Duodenal mucosa (tissue), 2 donors: ENCODE measurements around the gene ABHD5.

Experiments
- H3K27ac ChIP-seq: one replicate; pipeline ENCODE4 v1.7.0; 2013; ENCODE audit warnings: low read depth, low read length
- H3K27me3 ChIP-seq, 2 donors: one replicate each; pipeline ENCODE4 v1.7.0; 2013; ENCODE audit warnings: low read length in 2 of 2, control low read depth in 1 of 2; ENCODE audit not compliant: insufficient read depth in 2 of 2, control insufficient read depth in 1 of 2
- H3K36me3 ChIP-seq, 2 donors: one replicate each; pipeline ENCODE4 v1.7.0; 2013; ENCODE audit warnings: low read length in 2 of 2, control low read depth in 1 of 2; ENCODE audit not compliant: insufficient read depth in 2 of 2, control insufficient read depth in 1 of 2
- H3K4me1 ChIP-seq, 2 donors: one replicate each; pipeline ENCODE4 v1.7.0; 2013; ENCODE audit warnings: low read length in 2 of 2, control low read depth in 1 of 2; ENCODE audit not compliant: insufficient read depth in 2 of 2, control insufficient read depth in 1 of 2
- H3K4me3 ChIP-seq, 2 donors: one replicate each; pipeline ENCODE4 v1.7.0; 2013; ENCODE audit warnings: low read length in 2 of 2, low read depth in 1 of 2
- H3K9ac ChIP-seq, 2 donors: one replicate each; pipeline ENCODE4 v1.7.0; 2013; ENCODE audit warnings: low read length in 2 of 2, low read depth in 1 of 2
- H3K9me3 ChIP-seq, 2 donors: one replicate each; pipeline ENCODE4 v1.7.0; 2013; ENCODE audit warnings: low read length in 2 of 2, control low read depth in 1 of 2; ENCODE audit not compliant: control insufficient read depth in 1 of 2

ABHD5 gene

GRCh38 chr3:43753741-43754715 lies 63.3 kb downstream of the ABHD5 start:
- H3K4me1 ChIP-seq: peaks cover 20 to 21% of the 10 kb centered on the region in 2 donors
- H3K36me3 ChIP-seq: no peaks in the 10 kb centered on the region
- H3K27me3 ChIP-seq: no peaks in the 10 kb centered on the region
- H3K27ac ChIP-seq: no peak overlapping the region
- no peak overlapping the region for H3K9ac ChIP-seq
- H3K9me3 ChIP-seq: no peaks in the 10 kb centered on the region
- H3K4me3 ChIP-seq: no peak overlapping the region

DNA sequence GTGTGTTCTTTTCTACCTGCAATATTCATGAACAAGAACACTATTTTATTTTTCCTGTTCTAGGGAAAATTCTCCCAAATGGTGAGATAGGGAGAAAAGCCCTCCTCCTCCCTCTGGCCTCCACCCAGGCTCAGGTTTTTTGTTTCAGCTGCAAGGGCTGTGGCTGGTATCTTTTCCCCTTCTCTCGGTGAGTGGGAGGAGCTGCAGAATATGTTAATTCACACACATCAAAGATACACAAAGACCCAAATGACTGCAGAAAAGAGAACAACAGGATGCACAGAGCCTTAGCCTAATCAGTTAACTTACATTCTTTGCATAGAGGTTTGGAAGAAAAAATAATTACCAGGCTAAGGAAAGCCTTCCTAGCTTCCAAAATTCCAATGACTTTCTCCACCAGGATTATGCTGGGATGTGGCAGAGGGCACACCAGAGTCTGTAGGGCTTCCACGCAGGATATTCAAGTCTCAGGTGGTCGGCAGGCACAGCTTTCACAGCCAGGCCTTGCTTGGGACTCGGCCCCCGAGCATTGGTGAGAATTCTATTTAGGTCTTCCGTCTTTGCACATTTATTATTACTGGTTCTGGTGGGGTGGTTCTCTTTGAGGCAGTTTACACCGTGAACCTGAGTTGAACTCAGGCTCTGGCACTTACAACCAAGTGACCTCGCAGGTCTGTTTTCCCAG lies 64.9 kb downstream of the ABHD5 start:
- peaks cover 23 to 25% of the 10 kb centered on the region in 2 donors for H3K4me1 ChIP-seq
- no peak overlapping the region for H3K9ac ChIP-seq
- H3K27ac ChIP-seq: no peak overlapping the region

GRCh38 chr3:43757666-43758321 lies 67.1 kb downstream of the ABHD5 start:
- no peaks in the 10 kb centered on the region for H3K36me3 ChIP-seq
- H3K4me1 ChIP-seq: peaks cover 23 to 25% of the 10 kb centered on the region in 2 donors
- no peak overlapping the region for H3K27ac ChIP-seq
- H3K4me3 ChIP-seq: no peak overlapping the region
- no peaks in the 10 kb centered on the region for H3K9me3 ChIP-seq
- H3K9ac ChIP-seq: no peak overlapping the region
- H3K27me3 ChIP-seq: no peaks in the 10 kb centered on the region

More for the DNA sequence above, 64.9 kb downstream of the ABHD5 start:
- Histone ChIP-seq H3K4me3 (no peak overlapping the region), H3K36me3 (no peaks in the 10 kb centered on the region), H3K27me3 (no peaks in the 10 kb centered on the region), H3K9me3 (no peaks in the 10 kb centered on the region)

DNA sequence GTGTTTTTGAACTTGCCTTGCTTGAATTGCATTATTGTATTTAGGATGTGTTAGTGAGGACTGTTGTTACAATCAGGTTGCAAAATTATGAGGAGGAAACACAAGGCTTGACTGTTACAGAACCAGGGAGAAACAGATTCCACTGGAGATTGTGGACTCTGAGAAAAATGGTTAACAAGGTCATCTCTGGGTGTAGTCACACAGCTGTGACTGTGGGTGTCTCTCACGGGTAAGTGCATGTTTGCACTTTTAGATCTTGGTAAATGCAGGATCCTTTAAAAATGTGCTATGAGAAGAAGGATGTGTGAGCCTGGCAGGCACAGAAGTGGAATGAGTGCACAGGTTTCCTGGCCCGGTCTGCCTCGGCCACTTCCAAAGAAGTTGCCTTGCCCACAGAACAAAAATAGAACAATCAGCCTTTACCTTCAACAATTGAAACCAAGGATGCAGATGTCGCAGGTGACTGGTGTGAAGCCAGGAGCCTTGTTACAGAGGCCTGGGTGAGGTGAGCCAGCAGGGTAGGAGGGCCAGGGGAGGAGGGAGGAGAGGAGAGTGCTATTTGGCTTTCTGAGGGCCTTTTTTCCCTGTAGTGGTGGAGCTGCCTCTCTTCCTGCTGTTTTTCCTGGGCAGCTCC lies 68.0 kb downstream of the ABHD5 start:
- Histone ChIP-seq H3K36me3 (no peaks in the 10 kb centered on the region), H3K27ac (no peak overlapping the region), H3K4me1 (peaks cover 23 to 25% of the 10 kb centered on the region in 2 donors)

DNA sequence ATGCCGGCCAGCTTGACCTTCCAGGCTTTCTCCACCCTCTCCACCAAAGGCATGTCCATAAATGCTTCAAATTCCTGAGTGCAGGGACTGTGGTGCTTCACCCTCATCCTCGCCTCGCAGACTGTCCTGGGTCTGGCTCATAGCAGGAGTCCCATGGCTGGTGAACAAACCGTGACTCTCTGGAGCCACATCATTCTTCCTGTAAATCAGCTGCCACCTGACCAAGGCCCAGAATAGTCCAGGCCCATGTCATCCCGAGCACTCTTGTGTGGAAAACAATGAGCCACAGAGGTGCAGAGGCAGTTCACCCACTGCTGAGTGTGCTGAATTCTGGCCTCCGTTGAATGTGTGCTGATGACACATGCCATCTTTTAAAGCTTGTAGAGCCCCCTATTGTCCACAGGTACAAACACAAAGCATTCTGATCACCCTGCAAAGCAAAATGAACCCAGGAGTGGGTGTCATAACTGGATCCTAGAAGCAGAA lies 68.6 kb downstream of the ABHD5 start:
- Histone ChIP-seq H3K27me3 (no peaks in the 10 kb centered on the region), H3K4me3 (no peak overlapping the region)

More for the DNA sequence above, 68.0 kb downstream of the ABHD5 start:
- Histone ChIP-seq H3K9me3 (no peaks in the 10 kb centered on the region), H3K27me3 (no peaks in the 10 kb centered on the region), H3K4me3 (no peak overlapping the region), H3K9ac (no peak overlapping the region)

GRCh38 chr3:43759938-43760337 lies 69.2 kb downstream of the ABHD5 start:
- Histone ChIP-seq H3K36me3 (no peaks in the 10 kb centered on the region), H3K27ac (no peak overlapping the region), H3K4me3 (no peak overlapping the region), H3K4me1 (peaks cover 23 to 25% of the 10 kb centered on the region in 2 donors), H3K27me3 (no peaks in the 10 kb centered on the region), H3K9me3 (no peaks in the 10 kb centered on the region), H3K9ac (no peak overlapping the region)

More for the DNA sequence above, 68.6 kb downstream of the ABHD5 start:
- Histone ChIP-seq H3K9ac (no peak overlapping the region), H3K36me3 (no peaks in the 10 kb centered on the region), H3K9me3 (no peaks in the 10 kb centered on the region), H3K27ac (no peak overlapping the region), H3K4me1 (peaks cover 23 to 25% of the 10 kb centered on the region in 2 donors)

GRCh38 chr3:43760938-43761337 lies 70.2 kb downstream of the ABHD5 start:
- Histone ChIP-seq H3K36me3 (no peaks in the 10 kb centered on the region), H3K27me3 (no peaks in the 10 kb centered on the region), H3K4me3 (no peak overlapping the region), H3K9ac (no peak overlapping the region), H3K9me3 (no peaks in the 10 kb centered on the region), H3K27ac (no peak overlapping the region), H3K4me1 (peaks cover 23 to 25% of the 10 kb centered on the region in 2 donors)

DNA sequence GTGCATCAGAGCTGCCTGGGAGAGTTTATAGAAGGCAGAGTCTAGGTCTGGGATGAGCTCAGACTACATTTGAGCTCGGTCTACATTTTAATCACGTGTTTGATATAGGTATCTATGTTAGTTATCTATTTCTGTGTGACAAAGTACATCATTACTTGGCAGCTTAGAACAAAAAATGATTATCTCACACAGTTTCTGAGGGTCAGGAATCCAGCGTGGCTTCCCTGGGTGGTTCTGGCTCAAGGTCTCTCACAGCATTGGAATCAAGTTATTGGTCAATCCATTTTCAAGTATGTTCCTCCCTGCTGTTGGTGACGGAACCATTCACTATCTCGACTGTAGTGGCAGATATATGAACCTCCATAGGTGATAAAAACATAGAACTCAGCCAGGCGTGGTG lies 71.7 kb downstream of the ABHD5 start:
- H3K9me3 ChIP-seq: no peaks in the 10 kb centered on the region
- no peak overlapping the region for H3K27ac ChIP-seq
- no peaks in the 10 kb centered on the region for H3K27me3 ChIP-seq
- peaks cover 17 to 22% of the 10 kb centered on the region in 2 donors for H3K4me1 ChIP-seq
- no peaks in the 10 kb centered on the region for H3K36me3 ChIP-seq
- H3K4me3 ChIP-seq: no peak overlapping the region
- no peak overlapping the region for H3K9ac ChIP-seq

- H3K27ac ChIP-seq: no peak overlapping the region
- H3K36me3 ChIP-seq: no peaks in the 10 kb centered on the region
- no peaks in the 10 kb centered on the region for H3K27me3 ChIP-seq
- no peak overlapping the region for H3K9ac ChIP-seq
- peaks cover 5 to 11% of the 10 kb centered on the region in 2 donors for H3K4me1 ChIP-seq
- no peak overlapping the region for H3K4me3 ChIP-seq
- H3K9me3 ChIP-seq: no peaks in the 10 kb centered on the region
Observed at GRCh38 chr3:43764056-43764455, 73.3 kb downstream of the ABHD5 start.
